ENCODE results near the gene TRPM1.
A peak's percentile ranks its signal among the peaks of the same experiment; 100 is the strongest.

The TRPM1 gene

DNA sequence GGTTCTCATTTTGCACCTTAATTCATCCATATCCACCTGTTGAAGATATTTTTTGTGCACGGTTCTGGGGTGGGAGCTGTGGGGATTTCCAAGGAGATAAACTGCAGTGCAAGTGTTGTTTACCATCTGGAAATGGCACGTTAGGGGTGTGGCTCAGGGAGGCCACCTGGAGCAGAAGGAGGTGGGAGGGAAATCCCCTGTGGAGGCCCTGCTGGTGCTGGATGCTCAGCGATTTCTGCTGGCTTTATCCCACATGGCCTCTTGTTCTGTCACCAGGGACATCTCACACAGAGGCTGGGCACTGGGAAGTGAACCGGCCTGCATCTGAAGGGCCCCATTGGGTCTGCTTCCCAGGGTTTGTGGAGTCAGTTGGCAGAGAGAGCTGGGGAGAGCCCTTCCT, 24.3 kb downstream of the TRPM1 start:
- H3K27me3 ChIP-seq (ENCODE audit: control insufficient read depth in 5 of 5, insufficient read depth in 4 of 5, low read length in 5 of 5): no peaks in the 10 kb centered on the region
- no peak overlapping the region for H3K4me3 ChIP-seq (ENCODE audit: low read depth in 1 of 5, low read length in 5 of 5)
- no peaks in the 10 kb centered on the region for H3K36me3 ChIP-seq (ENCODE audit: control insufficient read depth in 5 of 5, insufficient read depth in 5 of 5, low read length in 5 of 5)
- H3K4me1 ChIP-seq (ENCODE audit: control insufficient read depth in 5 of 5, insufficient read depth in 5 of 5, low read length in 5 of 5): peaks cover 0 to 28% (median 15%) of the 10 kb centered on the region in 5 donors
- no peak overlapping the region for H3K27ac ChIP-seq (ENCODE audit: low read depth, low read length)
- no peaks in the 10 kb centered on the region for H3K9me3 ChIP-seq (ENCODE audit: control insufficient read depth in 5 of 5, low read length in 5 of 5)
- H3K9ac ChIP-seq (ENCODE audit: low read length in 5 of 5): no peak overlapping the region

DNA sequence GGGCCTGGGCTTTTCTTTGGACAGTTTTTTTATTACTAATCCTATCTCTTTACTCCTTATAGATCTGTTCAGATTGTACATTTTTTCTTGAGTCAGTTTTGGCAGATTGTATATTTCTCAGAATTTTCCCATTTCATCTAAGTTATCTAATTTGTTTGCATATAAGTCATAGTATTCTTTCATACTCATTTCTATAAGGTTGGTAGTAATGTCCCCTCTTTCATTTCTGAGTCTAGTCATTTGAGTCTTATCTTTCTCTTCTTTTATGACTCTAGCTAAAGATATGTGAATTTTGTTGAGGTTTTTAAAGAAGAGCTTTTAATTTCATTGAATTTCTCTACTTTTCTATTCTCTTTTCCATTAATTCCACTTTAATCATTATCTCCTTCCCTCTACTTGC, 27.2 kb downstream of the TRPM1 start:
- H3K9ac ChIP-seq (ENCODE audit: low read length in 5 of 5): no peak overlapping the region
- H3K27ac ChIP-seq (ENCODE audit: low read depth, low read length): no peak overlapping the region
- H3K27me3 ChIP-seq (ENCODE audit: control insufficient read depth in 5 of 5, insufficient read depth in 4 of 5, low read length in 5 of 5): no peaks in the 10 kb centered on the region
- peaks cover 0 to 20% (median 18%) of the 10 kb centered on the region in 5 donors for H3K4me1 ChIP-seq (ENCODE audit: control insufficient read depth in 5 of 5, insufficient read depth in 5 of 5, low read length in 5 of 5)
- no peaks in the 10 kb centered on the region for H3K36me3 ChIP-seq (ENCODE audit: control insufficient read depth in 5 of 5, insufficient read depth in 5 of 5, low read length in 5 of 5)
- no peak overlapping the region for H3K4me3 ChIP-seq (ENCODE audit: low read depth in 1 of 5, low read length in 5 of 5)
- no peaks in the 10 kb centered on the region for H3K9me3 ChIP-seq (ENCODE audit: control insufficient read depth in 5 of 5, low read length in 5 of 5)

DNA sequence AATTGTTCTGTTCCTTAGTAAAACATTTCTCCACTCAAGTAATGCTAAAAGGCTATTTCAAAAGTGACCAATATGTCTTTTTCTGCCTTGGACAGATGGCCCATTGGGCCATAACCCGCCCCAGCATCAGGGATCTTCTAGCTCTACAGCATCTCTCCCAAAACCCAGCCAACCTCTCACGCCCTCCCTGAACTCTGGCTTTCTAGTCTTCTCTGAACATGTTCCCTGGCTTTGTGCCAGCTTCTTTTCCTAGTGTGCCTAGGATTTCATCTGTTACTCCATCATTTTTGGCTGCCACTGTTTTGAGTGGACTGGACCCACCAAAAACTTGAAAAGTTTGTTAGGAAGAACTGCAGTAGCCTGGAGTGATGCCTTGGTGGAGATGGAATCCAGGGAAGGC, 30.7 kb downstream of the TRPM1 start:
- no peak overlapping the region for H3K4me3 ChIP-seq (ENCODE audit: low read depth in 1 of 5, low read length in 5 of 5)
- no peaks in the 10 kb centered on the region for H3K36me3 ChIP-seq (ENCODE audit: control insufficient read depth in 5 of 5, insufficient read depth in 5 of 5, low read length in 5 of 5)
- H3K9ac ChIP-seq (ENCODE audit: low read length in 5 of 5): no peak overlapping the region
- H3K9me3 ChIP-seq (ENCODE audit: control insufficient read depth in 5 of 5, low read length in 5 of 5): no peaks in the 10 kb centered on the region
- H3K4me1 ChIP-seq (ENCODE audit: control insufficient read depth in 5 of 5, insufficient read depth in 5 of 5, low read length in 5 of 5): peaks cover 2 to 40% (median 26%) of the 10 kb centered on the region in 5 donors
- H3K27ac ChIP-seq (ENCODE audit: low read depth, low read length): no peak overlapping the region
- no peaks in the 10 kb centered on the region for H3K27me3 ChIP-seq (ENCODE audit: control insufficient read depth in 5 of 5, insufficient read depth in 4 of 5, low read length in 5 of 5)

DNA sequence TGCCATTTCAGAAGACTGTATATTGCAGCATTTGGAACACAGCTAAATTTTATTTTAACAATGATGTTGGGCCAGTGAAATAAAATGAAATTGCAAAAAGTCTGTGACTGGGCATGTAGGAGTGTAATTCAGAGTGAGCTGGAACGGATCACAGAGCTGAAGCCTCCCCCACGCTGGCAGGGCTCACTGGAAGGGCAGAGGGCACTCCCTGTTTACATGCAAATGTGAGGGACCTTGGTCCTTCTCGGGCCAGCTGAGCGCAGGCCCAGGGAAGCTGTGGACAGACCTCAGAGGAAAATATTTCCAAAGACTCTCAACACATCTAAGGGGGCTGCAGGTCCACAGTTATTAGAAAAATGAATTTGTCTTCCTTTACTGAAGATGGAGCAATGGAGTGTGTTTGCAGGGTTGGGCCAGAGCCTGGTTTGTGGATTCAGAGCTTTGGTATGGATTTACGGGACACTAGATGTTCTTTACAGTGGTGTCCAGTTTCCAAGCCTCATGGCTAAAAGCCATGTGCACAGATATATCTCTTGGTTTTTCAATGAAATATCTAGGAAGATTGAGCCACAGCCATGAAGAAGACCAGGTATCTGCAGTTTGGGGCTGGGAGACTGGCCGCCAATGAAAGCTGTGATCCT, 32.0 kb downstream of the TRPM1 start:
- H3K4me3 ChIP-seq (ENCODE audit: low read depth in 1 of 5, low read length in 5 of 5): no peak overlapping the region
- H3K36me3 ChIP-seq (ENCODE audit: control insufficient read depth in 5 of 5, insufficient read depth in 5 of 5, low read length in 5 of 5): no peaks in the 10 kb centered on the region
- H3K27ac ChIP-seq (ENCODE audit: low read depth, low read length): peak overlapping the region; percentile 70
- H3K4me1 ChIP-seq (ENCODE audit: control insufficient read depth in 5 of 5, insufficient read depth in 5 of 5, low read length in 5 of 5): peaks cover 2 to 40% (median 26%) of the 10 kb centered on the region in 5 donors
- H3K9ac ChIP-seq (ENCODE audit: low read length in 5 of 5): no peak overlapping the region
- no peaks in the 10 kb centered on the region for H3K27me3 ChIP-seq (ENCODE audit: control insufficient read depth in 5 of 5, insufficient read depth in 4 of 5, low read length in 5 of 5)
- no peaks in the 10 kb centered on the region for H3K9me3 ChIP-seq (ENCODE audit: control insufficient read depth in 5 of 5, low read length in 5 of 5)

DNA sequence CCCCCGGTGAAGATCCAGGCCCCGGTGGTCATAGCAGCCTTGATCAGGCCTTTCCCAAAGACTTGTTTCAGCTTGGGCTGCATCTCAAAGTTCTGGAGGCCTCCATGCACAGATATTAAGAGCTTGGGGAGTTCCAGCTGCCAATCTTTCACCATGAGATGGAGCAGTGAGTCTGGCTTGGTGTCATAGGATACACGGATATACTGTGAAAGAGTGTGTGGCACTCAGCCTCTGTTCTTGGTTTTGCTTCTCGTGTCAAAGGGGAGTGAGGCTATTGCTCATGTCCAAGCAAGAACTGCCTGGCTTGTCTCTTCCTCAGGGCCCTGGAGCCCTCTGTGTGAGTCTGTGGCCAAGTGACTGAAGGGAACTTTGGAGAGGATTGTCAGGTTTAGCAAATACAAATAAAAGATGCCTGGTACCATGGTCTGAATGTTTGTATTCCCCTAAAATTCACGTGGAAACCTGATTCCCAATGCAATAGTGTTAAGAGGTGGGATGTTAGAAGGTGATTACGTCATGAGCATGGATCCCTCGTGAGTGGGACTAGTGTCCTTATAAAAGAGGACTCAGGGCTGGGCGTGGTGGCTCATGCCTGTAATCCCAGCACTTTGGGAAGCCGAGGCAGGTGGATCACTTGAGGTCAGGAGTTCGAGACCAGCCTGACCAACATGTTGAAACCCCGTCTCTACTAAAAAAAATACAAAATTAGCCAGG, 33.5 kb downstream of the TRPM1 start:
- Histone ChIP-seq H3K36me3 (ENCODE audit: control insufficient read depth in 5 of 5, insufficient read depth in 5 of 5, low read length in 5 of 5) (no peaks in the 10 kb centered on the region), H3K9ac (ENCODE audit: low read length in 5 of 5) (no peak overlapping the region), H3K4me3 (ENCODE audit: low read depth in 1 of 5, low read length in 5 of 5) (no peak overlapping the region), H3K27me3 (ENCODE audit: control insufficient read depth in 5 of 5, insufficient read depth in 4 of 5, low read length in 5 of 5) (peaks cover 0 to 2% (median 0%) of the 10 kb centered on the region in 5 donors), H3K9me3 (ENCODE audit: control insufficient read depth in 5 of 5, low read length in 5 of 5) (no peaks in the 10 kb centered on the region), H3K27ac (ENCODE audit: low read depth, low read length) (peak overlapping the region; percentile 70), H3K4me1 (ENCODE audit: control insufficient read depth in 5 of 5, insufficient read depth in 5 of 5, low read length in 5 of 5) (peaks cover 2 to 43% (median 28%) of the 10 kb centered on the region in 5 donors)

DNA sequence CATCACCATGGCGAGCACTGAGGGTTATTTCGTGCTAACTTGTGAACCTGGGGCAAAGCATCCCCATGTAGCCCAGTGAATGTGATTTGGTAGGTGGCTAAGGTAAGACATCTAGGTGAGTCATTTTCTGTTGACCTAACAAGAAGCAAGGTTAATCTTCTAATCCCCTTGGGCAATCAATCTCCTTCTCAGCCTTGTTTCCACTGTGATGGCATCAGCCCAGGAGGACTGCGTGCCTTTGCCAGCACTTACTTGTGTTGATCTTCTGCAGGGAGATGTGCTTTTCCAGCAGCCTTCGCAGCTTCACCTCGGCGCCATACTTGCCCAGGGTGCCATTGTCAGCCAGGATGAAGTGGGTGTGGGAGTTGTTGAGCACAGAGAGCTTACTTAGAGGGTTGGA, 35.7 kb downstream of the TRPM1 start:
- peaks cover 2 to 41% (median 33%) of the 10 kb centered on the region in 5 donors for H3K4me1 ChIP-seq (ENCODE audit: control insufficient read depth in 5 of 5, insufficient read depth in 5 of 5, low read length in 5 of 5)
- peaks cover 0 to 4% (median 0%) of the 10 kb centered on the region in 5 donors for H3K27me3 ChIP-seq (ENCODE audit: control insufficient read depth in 5 of 5, insufficient read depth in 4 of 5, low read length in 5 of 5)
- no peaks in the 10 kb centered on the region for H3K36me3 ChIP-seq (ENCODE audit: control insufficient read depth in 5 of 5, insufficient read depth in 5 of 5, low read length in 5 of 5)
- H3K27ac ChIP-seq (ENCODE audit: low read depth, low read length): no peak overlapping the region
- H3K9me3 ChIP-seq (ENCODE audit: control insufficient read depth in 5 of 5, low read length in 5 of 5): no peaks in the 10 kb centered on the region
- no peak overlapping the region for H3K4me3 ChIP-seq (ENCODE audit: low read depth in 1 of 5, low read length in 5 of 5)
- H3K9ac ChIP-seq (ENCODE audit: low read length in 5 of 5): no peak overlapping the region

DNA sequence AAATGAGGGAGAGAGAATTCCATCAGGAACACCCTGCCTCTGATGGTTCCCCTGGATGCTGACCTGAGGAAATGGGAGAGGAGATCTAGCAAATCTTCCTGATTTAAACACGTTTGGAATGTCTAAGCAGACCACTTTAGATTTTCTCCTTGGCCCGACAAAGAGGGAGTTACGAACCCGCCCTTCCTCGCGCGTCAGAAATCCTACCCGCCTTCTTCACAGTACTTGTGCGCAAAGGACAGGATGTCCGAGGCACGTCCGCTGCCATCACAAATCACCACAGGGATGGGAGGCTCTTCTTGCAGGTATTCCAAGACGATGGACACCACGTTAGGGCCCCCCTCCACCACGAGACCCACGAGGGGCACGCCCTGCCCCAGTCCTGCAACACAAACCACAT, 38.6 kb downstream of the TRPM1 start:
- Histone ChIP-seq H3K4me1 (ENCODE audit: control insufficient read depth in 5 of 5, insufficient read depth in 5 of 5, low read length in 5 of 5) (peaks cover 0 to 14% (median 10%) of the 10 kb centered on the region in 5 donors), H3K4me3 (ENCODE audit: low read depth in 1 of 5, low read length in 5 of 5) (no peak overlapping the region), H3K9ac (ENCODE audit: low read length in 5 of 5) (peak overlapping the region in 1 of 5 donors; percentile 34), H3K9me3 (ENCODE audit: control insufficient read depth in 5 of 5, low read length in 5 of 5) (no peaks in the 10 kb centered on the region), H3K27ac (ENCODE audit: low read depth, low read length) (no peak overlapping the region), H3K27me3 (ENCODE audit: control insufficient read depth in 5 of 5, insufficient read depth in 4 of 5, low read length in 5 of 5) (peaks cover 0 to 4% (median 0%) of the 10 kb centered on the region in 5 donors), H3K36me3 (ENCODE audit: control insufficient read depth in 5 of 5, insufficient read depth in 5 of 5, low read length in 5 of 5) (no peaks in the 10 kb centered on the region)

DNA sequence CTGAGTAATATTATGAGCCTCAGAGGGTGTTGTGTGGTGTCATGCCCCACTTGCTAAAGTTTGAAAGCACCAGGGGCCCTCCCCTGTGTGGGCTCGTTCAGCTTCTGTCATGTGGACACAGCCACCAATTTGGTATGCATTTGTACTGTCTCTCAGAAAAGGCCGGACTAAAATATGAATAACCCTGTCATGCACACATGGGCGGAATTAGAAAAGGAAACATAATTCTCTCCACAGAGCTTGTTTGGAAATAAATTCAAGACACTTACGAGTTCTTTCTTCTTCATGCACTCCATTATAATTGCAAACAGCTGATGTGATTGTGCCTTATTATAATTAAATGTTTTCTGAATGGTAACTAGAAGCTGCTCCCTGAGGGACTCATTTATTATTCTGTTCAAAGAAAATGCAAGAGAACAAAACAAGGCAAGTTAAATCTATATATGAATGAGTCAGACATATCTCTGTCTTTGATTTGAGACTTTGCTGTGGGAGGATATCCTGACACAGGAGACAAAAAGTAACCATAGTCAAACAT, 39.1 kb downstream of the TRPM1 start:
- H3K36me3 ChIP-seq (ENCODE audit: control insufficient read depth in 5 of 5, insufficient read depth in 5 of 5, low read length in 5 of 5): no peaks in the 10 kb centered on the region
- H3K27me3 ChIP-seq (ENCODE audit: control insufficient read depth in 5 of 5, insufficient read depth in 4 of 5, low read length in 5 of 5): peaks cover 0 to 4% (median 0%) of the 10 kb centered on the region in 5 donors
- no peak overlapping the region for H3K27ac ChIP-seq (ENCODE audit: low read depth, low read length)
- no peaks in the 10 kb centered on the region for H3K9me3 ChIP-seq (ENCODE audit: control insufficient read depth in 5 of 5, low read length in 5 of 5)
- peak overlapping the region in 1 of 5 donors; percentile 34 for H3K9ac ChIP-seq (ENCODE audit: low read length in 5 of 5)
- peaks cover 0 to 10% (median 8%) of the 10 kb centered on the region in 5 donors for H3K4me1 ChIP-seq (ENCODE audit: control insufficient read depth in 5 of 5, insufficient read depth in 5 of 5, low read length in 5 of 5)
- no peak overlapping the region for H3K4me3 ChIP-seq (ENCODE audit: low read depth in 1 of 5, low read length in 5 of 5)

DNA sequence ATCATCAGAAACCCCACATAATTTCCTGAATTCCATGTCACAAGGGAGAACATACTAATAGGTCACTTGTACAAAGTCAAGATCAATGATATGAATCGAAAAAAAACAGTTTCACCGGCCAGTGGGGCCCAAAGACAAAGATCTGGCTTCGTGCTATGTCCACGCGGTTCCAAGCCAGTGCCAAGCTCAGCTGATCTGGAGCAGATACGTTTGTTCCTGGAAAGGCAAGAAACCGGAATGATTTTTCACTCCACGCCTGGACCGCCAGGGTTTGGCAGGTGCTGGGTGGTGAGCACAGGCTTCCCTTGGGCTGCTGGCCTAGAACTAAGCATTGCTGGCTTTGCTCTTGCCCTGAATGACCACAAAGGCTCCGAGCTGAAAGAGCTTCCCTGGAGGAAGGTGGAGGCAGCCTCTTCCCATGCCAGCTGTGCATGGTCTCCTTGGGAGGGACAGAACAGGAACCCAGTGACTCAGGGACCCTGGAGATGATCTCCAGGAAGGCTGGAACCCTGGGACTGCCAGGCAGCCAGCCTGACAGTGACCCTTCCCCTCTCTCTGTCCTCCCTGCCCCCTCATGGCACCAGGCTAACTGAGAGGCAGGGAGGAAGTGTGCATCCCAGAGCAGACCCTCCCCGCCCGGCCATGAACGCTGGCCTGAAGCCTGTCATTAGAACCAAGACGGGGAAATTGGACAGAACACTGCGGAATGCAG, 40.9 kb downstream of the TRPM1 start:
- H3K36me3 ChIP-seq (ENCODE audit: control insufficient read depth in 5 of 5, insufficient read depth in 5 of 5, low read length in 5 of 5): no peaks in the 10 kb centered on the region
- H3K4me1 ChIP-seq (ENCODE audit: control insufficient read depth in 5 of 5, insufficient read depth in 5 of 5, low read length in 5 of 5): peaks cover 0 to 10% (median 7%) of the 10 kb centered on the region in 5 donors
- H3K9me3 ChIP-seq (ENCODE audit: control insufficient read depth in 5 of 5, low read length in 5 of 5): peaks cover 0 to 6% (median 0%) of the 10 kb centered on the region in 5 donors
- H3K27me3 ChIP-seq (ENCODE audit: control insufficient read depth in 5 of 5, insufficient read depth in 4 of 5, low read length in 5 of 5): peaks cover 0 to 4% (median 0%) of the 10 kb centered on the region in 5 donors
- no peak overlapping the region for H3K9ac ChIP-seq (ENCODE audit: low read length in 5 of 5)
- H3K27ac ChIP-seq (ENCODE audit: low read depth, low read length): no peak overlapping the region
- H3K4me3 ChIP-seq (ENCODE audit: low read depth in 1 of 5, low read length in 5 of 5): no peak overlapping the region
